H1 (cell line): Measurements from ENCODE around the gene WEE2.

ENCODE experiments used
- GABPA ChIP-seq: IDR thresholded peaks from 2 replicates; pipeline ENCODE4 v1.6.1; 2011; ENCODE audit warnings: mild to moderate bottlenecking, low read length, moderate library complexity, borderline replicate concordance; ENCODE audit not compliant: insufficient read depth
- POLR2AphosphoS5 ChIP-seq: IDR thresholded peaks from 2 replicates; pipeline ENCODE4 v1.6.1; 2011; ENCODE audit warnings: low read depth, low read length
- TF ChIP-seq, protein P1 (sequence below), 3 experiments: IDR thresholded peaks; 1 replicate in 2 of 3; 2 replicates in 1 of 3; pipeline versions ENCODE4 v1.5.1 to v1.6.1; 2011; ENCODE audit warnings: low read length in 3 of 3, mild to moderate bottlenecking in 3 of 3, inconsistent platforms in 2 of 3, low read depth in 1 of 3, moderate library complexity in 1 of 3; ENCODE audit not compliant: insufficient read depth in 1 of 3; ENCODE audit errors: control extremely low read depth in 1 of 3

DNA sequence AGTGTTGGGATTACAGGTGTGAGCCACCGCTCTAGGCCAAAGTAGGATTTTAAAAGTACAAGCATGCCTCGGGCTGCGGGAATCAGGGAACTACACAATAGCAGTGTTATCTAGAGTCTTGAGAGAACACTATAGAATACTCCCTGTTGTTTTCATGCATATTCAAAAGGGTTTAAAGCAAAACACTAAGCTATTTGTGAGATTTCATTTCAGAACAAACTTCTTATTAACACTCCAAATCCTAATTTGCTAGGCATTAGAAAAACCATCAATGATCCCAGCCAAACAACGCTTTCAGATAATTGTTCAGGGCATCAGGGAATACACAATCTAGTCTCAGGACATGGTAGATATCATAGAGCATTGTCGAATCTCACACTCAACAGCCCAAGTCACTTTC is 20.1 kb upstream of the WEE2 start:
- TF ChIP-seq POLR2AphosphoS5 (no peak), GABPA (no peak)
- TF ChIP-seq, protein P1, sequence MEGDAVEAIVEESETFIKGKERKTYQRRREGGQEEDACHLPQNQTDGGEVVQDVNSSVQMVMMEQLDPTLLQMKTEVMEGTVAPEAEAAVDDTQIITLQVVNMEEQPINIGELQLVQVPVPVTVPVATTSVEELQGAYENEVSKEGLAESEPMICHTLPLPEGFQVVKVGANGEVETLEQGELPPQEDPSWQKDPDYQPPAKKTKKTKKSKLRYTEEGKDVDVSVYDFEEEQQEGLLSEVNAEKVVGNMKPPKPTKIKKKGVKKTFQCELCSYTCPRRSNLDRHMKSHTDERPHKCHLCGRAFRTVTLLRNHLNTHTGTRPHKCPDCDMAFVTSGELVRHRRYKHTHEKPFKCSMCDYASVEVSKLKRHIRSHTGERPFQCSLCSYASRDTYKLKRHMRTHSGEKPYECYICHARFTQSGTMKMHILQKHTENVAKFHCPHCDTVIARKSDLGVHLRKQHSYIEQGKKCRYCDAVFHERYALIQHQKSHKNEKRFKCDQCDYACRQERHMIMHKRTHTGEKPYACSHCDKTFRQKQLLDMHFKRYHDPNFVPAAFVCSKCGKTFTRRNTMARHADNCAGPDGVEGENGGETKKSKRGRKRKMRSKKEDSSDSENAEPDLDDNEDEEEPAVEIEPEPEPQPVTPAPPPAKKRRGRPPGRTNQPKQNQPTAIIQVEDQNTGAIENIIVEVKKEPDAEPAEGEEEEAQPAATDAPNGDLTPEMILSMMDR (IDR thresholded peaks at IDR 0.05; ENCODE audit: control extremely low read depth in 1 of 3, insufficient read depth in 1 of 3, low read depth in 1 of 3, low read length in 3 of 3), result no peak
